T47D (cell line): ENCODE measurements around the gene ANKRD23.

Source experiments
- DNase-seq, 2 experiments: peaks; one replicate each; pipeline versions ENCODE4 v3.0.0 to v3.0.0-alpha.2; 2011 to 2012; ENCODE audit warnings: low read depth in 1 of 2, low spot score in 1 of 2
- JUND ChIP-seq: IDR thresholded peaks from 2 replicates; pipeline ENCODE4 v1.6.1; 2012; ENCODE audit warnings: low read depth
- in situ Hi-C: cut with HindIII; loops from 2 replicates; pipeline ENCODE4 v1.10.0; 2016; ENCODE audit warnings: low sequenced_read_pairs, low pct_unique_long_range_greater_than_20kb

The ANKRD23 gene

DNA sequence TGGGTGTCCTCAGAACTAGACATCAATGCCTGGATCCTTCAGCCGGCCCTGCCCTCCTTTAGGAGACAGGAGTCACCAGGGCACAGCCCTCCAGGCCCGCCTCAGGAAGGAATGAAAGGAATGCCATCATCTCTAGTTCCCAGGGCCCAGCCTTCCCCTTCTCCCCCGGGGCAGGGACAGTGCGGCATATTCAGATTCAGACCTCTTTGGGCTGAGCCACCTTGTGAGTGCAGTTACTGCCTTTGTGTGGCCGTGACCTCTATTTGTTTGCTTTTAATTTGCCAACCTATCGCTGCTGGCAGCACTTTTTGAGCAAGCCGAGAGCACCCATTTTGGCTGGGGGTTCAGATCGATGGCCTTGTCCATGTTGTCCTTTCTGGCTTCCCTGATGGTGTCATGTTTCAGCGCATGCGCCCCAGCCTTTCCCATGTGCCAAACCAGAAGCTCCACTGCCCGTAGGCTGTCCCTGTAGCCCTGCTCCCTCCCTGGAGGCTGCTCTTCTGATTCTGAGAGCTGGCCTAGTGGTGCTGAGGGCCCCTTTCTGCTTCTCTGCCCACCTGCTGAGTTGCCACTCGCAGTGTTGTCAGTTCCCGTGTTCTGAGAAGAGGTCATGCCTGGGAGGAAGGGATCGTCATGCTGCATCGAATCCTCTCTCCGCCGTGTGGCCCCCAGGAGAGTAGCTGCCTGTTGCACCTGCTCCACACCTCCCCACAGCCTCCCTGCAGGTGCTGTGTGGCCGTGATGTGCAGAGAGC is 10.9 kb downstream of the ANKRD23 start:
- in situ Hi-C loops, result no loop called here
- peak; percentile 77 to 87 for DNase-seq
- TF ChIP-seq JUND, result no peak

DNA sequence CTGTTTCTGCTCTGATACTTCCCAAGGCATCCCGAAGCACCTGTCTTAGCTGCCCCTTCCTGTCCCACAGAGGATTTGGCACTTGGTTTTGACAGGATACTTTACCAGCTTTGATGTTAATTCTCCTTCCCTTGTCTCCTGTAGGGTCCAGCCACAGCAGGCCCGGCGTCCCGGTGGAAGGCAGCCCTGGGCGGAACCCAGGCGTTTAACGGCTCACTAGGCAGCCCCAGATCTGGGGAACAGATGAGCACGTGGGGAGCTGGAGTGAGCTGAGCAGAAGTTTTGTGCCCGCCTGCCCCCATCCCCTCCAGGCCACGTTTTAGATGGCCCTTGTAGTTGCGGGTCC is 11.4 kb downstream of the ANKRD23 start:
- no peak for DNase-seq
- TF ChIP-seq JUND, result no peak
- in situ Hi-C loops, result no loop called here

DNA sequence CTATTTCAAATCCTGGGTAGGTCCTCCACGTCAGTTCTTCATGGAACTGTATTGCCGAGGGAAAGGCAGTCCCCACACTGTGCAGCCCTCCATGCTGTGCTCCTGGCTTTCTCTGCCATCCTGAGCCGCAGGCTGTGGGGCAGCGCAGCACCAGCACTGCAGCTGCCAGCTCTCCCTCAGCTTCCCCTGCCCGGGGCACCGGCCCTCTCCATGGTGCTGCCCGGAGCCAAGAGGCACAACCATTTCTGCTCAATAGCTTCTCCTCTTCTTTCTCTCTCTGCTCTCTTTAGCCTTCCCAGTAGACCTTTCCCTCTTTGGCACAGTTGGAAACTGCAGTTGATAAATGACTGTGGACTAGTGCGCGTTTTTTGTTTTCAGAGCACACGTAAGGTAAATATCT is 12.1 kb downstream of the ANKRD23 start:
- peak in 1 of 2 experiments; percentile 37 for DNase-seq
- in situ Hi-C loops, result no loop called here
- TF ChIP-seq JUND, result no peak

DNA sequence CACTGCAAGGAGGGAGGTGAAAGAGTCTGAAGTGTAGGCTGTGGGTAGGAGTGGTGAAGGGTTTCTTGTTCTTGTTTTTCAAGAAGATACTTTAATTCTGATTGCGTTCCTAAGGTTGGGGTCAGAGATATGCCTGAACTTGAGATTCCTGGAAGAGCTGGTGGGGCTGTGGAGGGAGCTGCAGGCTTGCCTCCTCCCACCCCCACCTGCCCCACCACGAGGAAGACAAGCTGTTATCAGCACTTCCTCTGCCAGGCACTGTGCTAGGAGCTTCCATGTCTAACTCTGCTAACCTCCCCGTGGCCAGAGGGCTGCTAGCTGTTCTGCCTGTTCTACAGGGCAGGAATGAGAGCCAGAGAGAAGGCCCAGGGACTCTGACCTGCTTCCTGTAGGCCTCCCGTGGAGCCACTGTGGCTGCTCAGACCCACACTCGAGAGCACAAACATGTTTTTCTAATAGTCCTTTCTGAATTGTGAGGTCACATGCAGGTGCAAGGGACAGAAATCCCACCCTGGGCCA is 13.7 kb downstream of the ANKRD23 start:
- in situ Hi-C loops, result no loop called here
- no peak for TF ChIP-seq JUND
- DNase-seq, result no peak

DNA sequence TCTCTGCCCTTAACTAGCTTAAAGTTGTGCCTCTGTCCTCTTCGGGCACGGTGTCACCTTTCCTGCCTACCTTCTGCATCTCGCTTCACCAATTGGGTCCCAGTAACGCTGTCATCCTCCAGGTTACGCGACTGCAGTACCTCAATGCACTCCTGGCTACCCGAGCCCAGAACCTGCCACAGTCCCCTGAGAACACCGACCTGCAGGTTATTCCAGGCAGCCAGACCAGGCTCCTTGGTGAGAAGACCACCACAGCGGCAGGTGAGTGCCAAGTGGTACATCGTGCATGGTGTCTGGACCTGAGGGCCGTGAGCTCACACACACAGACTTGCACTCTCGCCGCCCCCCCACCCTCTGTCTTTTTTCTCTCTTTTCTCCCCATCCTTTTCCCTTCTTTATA is 14.9 kb downstream of the ANKRD23 start:
- in situ Hi-C loops, result no loop called here
- DNase-seq, result no peak
- no peak for TF ChIP-seq JUND

DNA sequence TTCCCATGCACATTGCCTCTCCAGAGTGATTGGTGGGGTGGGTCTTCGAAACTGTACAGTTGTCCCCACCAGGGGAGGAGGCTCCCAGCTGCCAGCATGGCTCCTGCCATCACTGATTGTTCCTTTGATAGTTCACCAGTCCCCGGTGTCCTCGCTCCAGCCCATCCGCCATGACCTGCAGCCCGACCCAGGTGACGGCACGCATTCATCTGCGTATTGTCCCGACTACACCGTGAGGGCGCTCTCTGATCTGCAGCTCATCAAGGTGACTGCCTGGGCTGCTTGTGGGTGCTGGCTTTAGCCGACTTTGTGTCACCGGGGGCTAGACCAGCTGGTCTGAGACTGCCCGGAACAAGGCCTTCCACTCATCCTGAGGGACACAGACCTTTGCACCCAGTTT is 15.4 kb downstream of the ANKRD23 start:
- TF ChIP-seq JUND, result no peak
- in situ Hi-C loops, result no loop called here
- DNase-seq, result no peak

DNA sequence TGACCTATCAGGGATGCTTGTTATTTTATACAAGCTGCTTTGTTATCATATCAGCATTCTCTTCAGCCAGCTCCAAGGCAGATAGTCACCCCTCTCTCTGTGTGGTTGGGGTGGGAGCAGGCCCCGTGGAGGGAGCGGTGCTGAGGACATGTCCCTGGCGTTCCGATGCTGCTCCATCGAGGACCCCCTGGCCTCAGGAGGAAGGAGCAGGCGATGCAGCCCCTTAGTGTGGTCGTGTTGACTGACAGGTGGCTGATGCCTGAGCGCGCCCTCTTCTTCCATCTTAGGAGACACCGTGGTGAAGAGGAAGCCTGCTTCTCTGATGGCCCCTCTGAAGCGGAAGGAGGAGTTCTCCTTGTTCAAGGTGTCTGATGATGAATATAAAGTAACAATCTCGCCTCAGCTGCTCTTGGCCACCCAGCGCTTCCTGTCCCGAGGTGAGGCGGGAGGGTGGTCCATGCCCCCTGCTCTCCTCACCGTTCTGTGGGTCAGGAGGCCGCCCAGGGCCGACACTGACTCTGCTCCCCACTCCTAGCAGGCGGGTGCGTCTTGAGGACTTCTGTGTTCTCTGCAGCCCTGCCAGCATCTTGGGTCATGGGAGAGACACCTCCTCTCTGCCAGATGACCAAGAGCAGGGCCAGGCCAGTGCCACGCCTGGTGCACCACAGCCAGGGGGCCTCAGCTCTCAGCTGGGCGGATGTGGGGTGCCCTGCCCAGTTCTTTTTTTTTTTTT is 17.1 kb downstream of the ANKRD23 start:
- no peak for TF ChIP-seq JUND
- no peak for DNase-seq
- in situ Hi-C loops, result no loop called here

DNA sequence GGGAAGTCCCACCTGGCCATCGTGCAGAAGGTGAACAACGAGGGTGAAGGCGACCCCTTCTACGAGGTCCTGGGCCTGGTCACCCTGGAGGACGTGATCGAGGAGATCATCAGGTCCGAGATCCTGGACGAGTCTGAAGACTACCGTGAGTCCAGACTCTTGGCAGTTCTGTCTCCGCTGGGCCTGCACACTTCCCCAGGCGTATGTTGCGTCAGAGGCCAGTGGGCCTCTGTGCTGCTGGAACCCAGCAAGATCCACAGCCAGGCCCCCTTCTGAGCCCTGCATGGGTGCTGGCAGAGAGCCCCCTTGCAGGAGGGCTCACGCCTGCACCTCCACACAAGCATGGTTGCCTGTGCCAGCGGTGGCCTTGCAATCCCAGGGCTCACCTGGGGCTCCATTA is 18.8 kb downstream of the ANKRD23 start:
- no peak for TF ChIP-seq JUND
- no peak for DNase-seq
- in situ Hi-C loops, result no loop called here

DNA sequence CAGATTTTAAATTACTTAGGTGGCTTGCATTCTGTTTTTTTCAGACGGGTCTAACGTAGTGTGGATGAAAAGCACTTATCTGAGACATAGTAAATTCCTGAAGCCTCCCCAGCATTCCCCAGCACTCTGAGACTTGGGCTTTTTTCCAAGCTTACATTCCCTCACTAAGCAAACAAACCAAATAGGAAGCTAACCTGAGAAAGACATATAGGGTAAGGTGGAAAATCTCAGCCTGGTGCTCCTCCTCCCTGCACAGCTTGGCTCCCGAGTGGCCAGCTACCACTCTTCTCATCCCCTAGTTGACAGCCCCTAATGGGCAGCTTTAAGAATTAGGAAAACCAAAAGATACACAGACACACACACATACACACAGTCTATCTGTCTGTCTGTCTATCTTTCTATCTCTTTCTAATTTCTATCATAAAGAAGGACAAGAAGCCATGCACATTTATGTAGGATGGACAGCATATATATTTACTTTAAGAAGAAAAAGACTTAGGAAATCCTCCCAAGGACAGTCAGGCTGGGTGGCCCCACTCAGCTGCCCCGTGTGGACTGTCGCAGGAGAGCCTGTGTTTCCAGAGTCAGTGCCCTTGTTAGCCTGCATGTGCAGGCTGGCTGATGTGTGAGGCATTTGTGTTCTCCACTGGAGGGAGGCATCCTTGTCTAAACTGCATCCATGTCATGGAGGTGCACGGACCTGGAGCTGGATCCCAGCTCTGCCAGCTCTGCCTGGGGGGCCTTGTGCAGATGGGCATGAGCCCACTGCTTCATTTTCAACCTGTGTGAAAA is 19.5 kb downstream of the ANKRD23 start:
- no peak for TF ChIP-seq JUND
- peak in 1 of 2 experiments; percentile 82 for DNase-seq

DNA sequence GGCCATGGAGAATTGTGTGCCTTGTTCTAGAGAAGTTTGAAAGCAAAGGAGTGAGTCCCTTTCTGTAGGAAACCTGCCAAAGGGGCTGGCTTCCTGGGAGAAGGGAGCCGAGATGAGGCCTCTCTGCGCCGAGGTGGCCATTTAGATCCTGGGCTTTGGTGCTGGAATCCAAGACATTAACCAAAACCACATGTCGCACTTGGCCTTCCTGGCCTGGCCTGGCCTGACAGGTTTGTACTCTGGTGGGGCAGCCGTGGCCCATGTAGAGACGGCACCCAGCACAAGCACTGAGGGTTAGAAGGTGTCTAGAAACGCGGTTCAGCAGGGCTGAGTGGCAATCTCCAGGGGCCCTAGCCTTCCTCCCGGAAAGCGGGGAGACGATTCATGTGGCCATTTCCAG is 20.6 kb downstream of the ANKRD23 start:
- in situ Hi-C loops, result no loop called here
- TF ChIP-seq JUND, result no peak
- DNase-seq, result no peak

More for the DNA sequence above, 19.5 kb downstream of the ANKRD23 start:
- in situ Hi-C loops, result no loop called here

DNA sequence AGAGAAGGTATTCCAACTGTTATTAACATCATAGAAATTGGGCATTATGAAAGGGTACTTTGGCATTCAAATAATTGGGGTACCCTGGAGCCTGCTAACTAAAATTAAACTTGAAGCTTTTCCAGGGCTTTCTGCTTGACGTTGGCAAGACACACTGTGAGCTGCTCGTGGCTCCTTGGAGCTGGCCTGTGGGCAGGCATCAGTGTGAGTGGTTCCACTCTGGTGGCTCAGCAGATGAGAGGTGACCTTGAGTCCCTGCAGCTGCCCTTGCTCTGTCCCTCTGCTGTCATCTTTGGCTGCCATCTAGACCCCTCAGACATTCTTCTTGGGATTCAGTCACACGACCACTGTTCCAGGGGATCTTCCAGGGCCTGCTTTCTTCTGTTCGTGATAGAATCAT is 21.0 kb downstream of the ANKRD23 start:
- in situ Hi-C loops, result no loop called here
- TF ChIP-seq JUND, result no peak
- no peak for DNase-seq

DNA sequence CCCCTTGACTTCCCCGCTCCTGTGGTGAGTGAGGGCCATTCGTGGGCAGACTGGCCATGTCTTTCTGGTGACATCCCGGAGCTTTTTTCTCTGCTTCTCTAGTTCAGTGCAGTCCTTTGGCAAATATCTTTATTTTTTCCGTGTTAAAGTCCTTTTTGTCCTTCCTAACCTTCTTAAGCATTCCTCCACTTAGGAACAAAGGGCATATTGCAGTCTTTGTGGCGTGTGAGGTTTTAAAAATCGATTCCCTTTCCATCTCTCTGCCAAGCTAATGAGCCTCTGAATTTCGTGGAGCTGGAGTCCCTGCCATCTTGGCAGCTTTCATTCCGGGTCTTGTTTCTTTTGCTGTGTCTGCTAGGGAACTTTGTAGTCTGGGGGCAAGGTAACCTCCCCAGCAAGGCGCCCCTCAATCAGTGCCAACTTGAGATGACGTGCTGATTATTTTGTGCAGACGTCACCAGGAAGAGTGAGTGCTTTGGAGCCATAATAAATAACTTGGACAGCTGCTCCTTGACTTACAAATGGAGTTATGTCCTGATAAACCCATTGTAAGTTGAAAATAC is 22.6 kb downstream of the ANKRD23 start:
- no peak for TF ChIP-seq JUND
- in situ Hi-C loops, result no loop called here
- DNase-seq, result no peak

DNA sequence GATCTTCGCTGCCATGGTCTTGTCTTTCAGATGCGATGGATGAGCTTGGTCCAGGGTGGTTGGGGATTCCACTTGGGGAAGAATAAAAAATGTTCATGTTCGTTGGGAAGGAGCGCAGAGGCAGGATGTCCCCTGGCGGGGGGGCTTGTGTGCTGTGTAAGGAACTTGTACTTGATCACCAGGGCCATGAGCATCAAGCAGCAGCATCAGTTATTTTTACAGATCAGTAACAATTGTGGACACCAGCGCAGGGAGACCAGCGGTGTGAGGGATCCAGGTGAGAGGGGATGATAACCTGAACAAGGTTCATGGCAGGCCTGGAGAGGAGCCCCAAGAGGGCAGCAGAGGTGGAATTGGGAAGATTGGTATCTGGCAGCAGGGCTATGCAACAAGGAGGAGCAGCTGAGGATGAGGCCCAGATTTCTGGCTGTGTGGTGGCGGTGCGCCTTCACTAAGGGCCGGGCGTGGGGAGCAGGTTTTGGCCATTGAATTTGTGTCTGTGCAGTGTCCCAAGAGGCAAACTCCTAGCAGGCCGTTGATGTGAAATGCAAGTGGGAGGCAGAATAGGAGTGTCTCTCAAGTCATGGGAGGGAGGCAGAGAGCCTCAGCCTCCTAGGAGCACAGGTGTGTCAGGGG is 23.8 kb downstream of the ANKRD23 start:
- in situ Hi-C loops, result no loop called here
- no peak for TF ChIP-seq JUND

More for the DNA sequence above, 23.8 kb downstream of the ANKRD23 start:
- DNase-seq, result no peak
